Measurements from ENCODE around the gene TBC1D19.
"Not testable (repeated sequence)": the region's sequence is repeated elsewhere in the genome, so short reads cannot be mapped to it uniquely, and the experiment has no call there.

Gene TBC1D19

DNA sequence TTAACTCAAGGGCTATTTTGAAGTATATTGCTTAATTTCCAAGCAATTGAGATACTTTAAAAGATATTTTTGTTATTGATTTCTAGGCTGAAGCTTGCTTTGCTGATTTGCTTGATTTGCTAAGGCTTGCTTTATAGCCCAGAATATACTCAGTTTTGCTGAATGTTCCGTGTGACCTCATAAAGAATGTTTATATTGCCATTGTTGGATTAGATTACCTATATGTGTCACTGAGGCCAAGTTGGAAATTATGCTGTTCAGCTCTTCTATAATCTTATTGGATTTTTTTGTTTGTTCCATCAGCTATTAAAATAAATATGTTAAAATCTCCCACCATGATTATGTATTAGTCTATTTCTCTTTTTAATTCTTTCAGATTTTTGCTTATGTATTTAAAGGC, 13.0 kb downstream of the TBC1D19 start:
- no peak for DNase-seq (ENCODE audit: low read depth)

DNA sequence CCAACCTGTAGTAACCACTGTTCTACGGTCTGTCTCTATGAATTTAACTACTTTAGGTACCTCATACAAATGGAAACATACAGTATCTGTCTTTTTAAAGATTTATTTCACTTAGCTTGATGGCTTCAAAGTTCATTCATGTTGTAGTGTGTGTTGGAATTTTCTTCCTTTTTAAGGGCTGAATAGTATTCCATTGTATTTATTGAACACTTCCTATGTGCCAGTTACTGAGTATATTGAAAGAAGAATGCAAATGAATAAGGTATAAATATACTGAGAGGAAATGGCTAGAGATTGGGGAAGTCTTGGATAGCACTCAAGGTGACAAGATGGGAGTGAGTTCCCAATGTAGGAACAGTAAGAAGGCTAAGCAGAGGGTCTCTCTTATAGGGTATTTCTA, 17.3 kb downstream of the TBC1D19 start:
- DNase-seq (ENCODE audit: low read depth) = no peak

DNA sequence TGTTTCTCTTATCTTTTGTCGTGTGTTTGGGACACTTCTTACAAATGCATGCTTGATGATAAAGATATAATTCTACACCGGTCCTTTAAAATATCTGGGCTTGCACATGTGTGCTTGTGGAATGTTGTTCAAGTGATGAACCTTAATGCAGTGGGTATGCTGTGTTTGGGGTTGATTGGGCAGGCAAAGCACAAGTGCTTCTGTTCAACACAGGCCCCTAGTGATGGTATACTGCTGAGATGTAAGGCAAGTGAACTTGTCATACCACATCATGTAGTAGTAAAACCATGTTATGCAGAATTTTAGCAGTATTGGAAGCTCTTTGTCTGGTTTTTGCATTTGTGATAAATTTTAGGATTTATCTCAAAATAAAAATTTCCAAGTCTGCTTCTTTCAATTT, 23.9 kb downstream of the TBC1D19 start:
- DNase-seq (ENCODE audit: low read depth) = no peak

DNA sequence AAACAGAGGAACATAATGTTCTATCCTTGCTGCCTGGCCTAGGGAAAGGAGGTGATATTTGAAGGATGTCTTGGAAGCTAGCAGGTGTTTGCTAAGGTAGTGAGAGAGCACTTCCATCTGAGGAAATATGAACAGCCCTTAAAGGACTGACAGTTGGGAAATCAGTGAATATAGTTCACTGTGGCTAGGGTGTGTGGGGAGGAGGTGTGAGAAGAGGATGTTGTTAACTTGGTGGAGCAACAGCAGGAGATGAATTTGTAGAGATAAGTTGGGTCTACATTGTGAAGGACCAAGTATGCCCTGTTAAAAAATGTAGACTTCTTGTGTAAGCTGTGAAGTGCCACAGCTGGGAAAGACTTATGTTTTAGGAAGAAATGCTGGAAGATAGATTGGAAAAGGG, 25.5 kb downstream of the TBC1D19 start:
- DNase-seq (ENCODE audit: low read depth) = no peak

DNA sequence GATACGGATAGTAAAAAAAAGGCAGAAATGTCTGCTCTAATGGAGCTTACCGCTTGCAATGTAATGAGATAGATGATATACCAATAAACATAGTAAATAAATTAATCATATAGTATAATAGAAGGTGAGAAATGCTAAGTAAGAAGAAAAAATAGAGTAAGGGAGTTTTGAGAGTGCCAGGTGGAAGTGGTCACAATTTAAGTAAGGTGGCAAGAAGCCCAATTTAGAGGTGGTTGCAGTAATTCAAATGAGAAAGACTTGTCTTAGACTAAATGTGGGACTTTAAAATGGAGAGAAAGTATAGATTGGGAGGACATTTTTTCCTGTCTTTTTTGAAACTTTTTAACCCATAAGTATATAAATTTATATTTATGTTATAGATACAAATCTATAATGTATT, 26.0 kb downstream of the TBC1D19 start:
- no peak for DNase-seq (ENCODE audit: low read depth)

DNA sequence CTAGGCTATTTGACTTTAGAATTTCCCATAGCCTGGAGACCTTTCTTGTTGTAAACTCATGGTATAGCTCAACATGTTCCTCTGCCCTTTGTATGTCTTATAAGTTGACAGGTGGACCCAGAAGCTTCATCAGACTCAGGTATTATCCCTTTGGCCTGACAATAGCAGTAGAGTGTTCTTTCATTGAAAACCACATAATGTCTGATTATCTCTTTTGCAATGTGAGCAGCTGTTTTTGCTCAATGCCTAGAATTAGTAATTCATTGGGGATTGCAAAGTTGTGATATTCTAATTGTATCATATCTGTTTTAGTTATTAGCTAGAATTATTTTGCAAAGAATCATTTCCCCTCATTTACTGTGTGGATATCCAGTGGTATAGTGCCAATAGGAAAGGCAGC, 27.5 kb downstream of the TBC1D19 start:
- no peak for DNase-seq (ENCODE audit: low read depth)

DNA sequence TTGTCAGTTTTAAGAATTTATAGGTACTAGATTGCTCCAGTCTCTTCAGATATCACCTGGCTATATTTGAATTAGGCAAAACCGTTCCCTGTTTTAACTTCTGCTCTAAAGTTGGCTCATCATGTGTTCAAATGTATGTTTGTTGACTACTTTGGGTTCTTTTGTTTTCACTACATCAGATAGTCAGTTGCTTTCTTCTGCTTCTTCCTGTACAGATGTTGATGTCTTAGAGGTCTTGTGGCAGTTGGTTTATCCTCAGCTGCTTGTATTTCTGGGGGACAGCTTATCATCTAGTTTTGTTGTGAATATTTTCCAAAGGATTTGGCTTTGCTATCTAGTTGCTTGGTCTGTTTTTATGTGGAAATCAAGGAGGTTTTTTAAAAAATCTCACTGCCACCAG, 28.0 kb downstream of the TBC1D19 start:
- DNase-seq (ENCODE audit: low read depth) = no peak

DNA sequence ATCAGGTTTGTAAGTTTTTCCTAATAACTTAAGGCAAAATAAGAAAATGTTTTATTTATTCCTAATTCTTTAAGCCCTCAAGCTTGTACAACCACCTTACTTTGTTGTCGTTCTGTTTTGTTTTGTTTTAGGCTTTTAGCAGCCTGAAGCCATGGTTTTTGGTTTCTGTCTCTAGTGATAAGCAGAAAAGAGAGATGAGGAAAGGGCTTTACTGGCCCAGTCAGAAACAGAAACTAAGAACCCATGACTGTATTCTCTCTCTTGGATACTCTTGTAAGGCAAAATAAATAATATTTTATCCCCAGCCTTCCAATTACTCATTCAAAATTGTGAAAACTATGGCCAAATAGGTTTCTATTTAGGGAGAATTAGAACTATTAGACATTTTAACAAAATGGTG, 29.4 kb downstream of the TBC1D19 start:
- no peak for DNase-seq (ENCODE audit: low read depth)

DNA sequence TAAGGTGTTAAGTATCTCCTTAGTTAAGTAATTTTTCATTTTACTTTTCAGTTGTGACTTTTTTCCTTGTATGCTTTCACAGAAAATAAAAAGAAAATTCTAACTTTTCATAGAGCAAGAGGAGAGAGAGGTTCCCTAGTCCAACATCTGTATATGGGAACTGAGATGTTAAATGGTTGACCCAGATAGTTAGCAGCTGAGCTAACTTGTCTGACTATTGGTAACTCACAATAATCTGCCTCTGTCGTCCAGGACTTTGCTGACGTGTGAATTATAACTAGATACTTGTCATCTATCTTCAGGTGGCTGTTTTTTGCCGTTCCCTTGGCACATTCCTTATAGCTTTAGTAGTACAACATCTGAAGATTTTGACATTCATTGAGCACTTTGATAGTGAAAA, 29.9 kb downstream of the TBC1D19 start:
- DNase-seq (ENCODE audit: low read depth) = no peak

DNA sequence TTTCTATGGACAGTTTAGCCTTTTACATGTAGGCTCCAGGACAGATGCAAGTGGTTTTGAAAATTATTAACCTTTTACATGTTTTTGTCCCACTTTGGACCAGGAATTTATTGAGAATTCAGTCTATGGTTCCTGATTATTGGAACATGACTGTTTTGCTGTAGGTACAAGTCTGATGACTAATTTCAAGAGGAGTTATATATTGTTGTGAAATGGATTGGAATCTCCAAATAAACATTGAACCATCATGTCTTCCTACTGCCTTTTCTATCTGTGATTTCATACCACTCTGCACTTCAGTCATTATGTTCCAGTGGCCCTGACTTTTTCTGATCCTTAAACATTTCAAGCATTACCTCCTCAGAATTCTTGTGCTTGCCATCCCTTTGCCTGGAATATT, 35.9 kb downstream of the TBC1D19 start:
- peak; percentile 68 for DNase-seq (ENCODE audit: low read depth)

DNA sequence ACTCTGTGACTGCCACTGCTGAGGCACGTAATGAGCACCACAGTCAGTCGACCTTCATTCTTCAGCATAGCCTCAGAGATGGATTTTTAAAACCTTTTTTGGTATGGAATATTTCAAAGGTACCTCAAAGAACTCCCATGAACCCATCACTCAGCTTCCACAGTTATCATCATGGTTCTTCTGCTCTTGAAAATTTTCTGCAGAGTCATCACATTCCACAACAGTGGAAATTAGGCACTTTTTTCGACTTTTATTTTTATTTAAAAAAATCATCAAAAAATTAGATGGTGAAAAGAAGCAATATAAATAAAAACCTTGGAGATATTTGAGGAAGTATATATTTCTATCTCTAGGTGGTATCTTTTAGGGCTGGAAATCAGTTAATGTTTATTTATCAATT, 37.5 kb downstream of the TBC1D19 start:
- no peak for DNase-seq (ENCODE audit: low read depth)

DNA sequence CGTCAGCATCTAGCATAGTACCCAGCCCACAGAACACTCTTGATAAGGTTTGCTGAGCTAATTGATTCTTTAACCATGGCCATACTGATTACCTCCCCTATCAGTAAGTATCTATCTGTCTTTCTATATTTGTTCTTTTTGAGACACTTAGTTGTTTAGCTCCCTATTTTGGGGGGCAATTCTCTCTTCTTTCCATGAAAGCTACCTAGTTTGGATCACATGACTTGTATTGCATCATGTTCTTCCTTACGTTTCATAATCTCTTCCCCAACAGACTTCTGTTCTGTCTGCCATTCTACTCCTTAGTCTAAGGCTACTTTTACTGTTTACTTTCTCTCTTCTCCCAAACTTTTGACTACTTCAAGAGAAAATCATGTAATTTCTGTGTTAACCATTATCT, 39.0 kb downstream of the TBC1D19 start:
- no peak for DNase-seq (ENCODE audit: low read depth)

DNA sequence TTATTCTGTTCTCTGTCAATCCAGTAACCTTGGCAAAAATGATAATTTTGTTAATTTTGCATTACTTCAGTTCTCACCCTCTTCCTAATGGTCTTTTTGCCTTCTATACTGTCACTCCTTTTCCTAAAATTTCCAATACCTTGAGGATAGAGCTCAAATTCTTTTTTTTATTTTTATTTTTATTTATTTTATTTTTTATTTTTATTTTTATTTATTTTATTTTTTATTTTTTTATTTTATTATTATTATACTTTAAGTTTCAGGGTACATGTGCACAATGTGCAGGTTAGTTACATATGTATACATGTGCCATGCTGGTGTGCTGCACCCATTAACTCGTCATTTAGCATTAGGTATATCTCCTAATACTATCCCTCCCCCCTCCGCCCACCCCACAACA, 42.8 kb downstream of the TBC1D19 start:
- not testable (repeated sequence) for DNase-seq (ENCODE audit: low read depth)

DNA sequence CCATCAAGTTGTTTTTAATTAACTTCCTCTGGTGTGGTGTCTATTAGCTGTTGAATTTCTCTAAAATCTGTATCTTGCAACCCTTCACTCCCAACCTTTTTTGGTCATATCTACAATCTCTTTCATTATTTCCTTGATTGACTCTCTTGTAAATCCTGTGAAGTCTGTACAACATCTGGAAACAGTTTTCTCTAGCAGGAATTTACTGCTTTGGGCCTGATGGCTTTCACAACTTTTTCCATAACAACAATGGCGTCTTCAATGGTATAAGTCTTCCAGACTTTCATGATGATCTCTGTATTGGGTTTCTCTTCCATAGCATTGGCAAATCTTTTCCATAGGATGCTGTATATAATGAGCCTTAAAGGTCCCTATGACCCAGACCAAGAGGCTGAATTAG, 49.0 kb downstream of the TBC1D19 start:
- peak; percentile 52 for DNase-seq (ENCODE audit: low read depth)

DNA sequence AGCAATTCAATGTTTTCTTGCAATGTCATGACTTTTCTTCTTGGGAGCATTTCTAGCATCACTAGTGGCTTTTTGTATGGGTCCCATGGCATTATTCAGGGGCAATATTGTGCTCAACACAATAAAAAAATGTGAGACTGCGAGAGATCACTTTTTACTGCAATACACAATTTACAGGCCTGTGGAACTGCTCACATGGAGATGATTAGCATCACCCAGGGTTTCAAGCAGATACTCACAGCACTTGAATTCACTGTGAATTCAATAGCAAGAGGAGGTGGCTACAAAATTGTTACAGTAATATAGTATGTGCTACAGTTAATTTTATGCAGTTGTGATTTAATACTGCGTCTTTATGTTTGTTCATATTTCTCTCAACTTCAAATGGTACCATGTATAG, 50.4 kb downstream of the TBC1D19 start:
- DNase-seq (ENCODE audit: low read depth) = no peak

DNA sequence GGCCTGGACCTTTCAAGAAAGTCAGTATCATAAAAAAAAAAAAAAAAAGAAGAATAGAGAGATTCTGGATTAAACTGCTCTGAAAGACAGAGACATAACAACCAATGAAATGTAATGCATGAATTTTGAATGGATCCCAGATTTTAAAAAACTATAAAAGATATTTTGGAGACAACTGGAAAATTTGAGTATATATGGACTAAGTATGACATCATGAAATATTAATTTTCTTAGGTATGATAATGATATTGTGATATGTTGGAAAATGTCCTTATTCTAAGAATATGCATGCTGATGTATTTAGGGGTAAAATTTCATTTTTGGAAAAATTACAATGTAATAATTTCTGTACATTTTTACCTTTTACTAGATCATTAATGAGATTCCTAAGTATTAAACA, 52.6 kb downstream of the TBC1D19 start:
- no peak for DNase-seq (ENCODE audit: low read depth)

DNA sequence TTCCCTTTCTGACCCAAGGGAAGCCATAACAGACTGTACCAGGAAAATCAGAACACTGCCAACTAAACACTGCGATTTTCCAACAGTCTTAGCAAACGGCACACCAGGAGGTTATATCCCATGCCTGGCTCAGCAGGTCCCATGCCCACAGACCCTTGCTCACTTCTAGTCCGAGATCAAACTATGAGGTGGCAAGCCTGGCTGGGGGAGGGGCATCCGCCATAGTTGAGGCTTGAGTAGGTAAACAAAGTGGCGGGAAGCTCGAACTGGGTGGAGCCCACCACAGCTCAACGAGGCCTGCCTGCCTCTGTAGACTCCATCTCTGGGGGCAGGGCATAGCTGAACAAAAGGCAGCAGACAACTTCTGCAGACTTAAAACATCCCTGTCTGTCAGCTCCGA, 56.8 kb downstream of the TBC1D19 start:
- DNase-seq (ENCODE audit: low read depth) = not testable (repeated sequence)

DNA sequence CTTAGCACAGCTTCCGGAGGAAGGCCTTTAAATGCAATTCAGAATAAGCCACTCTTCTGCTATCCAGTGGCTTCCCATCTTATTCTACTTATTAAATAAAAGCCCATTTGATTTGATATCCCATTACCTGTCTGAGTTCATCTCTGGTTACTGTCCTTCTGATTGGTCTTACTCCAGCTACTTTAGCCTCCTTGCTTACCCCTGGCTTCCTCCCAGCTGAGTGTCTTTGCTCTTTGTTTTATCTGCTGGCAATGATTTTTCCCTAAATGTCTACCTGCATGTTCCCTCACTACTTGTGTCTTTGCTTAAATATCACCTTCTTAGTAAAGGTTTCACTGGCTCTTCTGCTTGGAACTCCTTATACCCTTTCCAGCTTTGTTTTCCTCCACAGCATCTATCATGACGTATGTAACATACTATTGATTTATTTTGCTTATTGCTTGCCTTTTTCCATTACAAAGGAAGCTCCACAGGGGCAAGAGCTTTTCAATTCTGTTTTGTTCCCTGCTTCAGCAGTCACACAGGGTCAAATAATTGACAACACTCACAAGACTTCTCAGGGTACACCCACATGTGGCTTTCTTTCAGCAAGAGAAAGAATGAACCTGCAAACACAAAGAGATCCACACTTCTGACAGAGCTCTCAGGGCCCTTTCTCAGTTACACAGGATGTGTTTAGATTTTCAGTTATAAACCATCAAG, 63.8 kb downstream of the TBC1D19 start:
- no peak for DNase-seq (ENCODE audit: low read depth)

DNA sequence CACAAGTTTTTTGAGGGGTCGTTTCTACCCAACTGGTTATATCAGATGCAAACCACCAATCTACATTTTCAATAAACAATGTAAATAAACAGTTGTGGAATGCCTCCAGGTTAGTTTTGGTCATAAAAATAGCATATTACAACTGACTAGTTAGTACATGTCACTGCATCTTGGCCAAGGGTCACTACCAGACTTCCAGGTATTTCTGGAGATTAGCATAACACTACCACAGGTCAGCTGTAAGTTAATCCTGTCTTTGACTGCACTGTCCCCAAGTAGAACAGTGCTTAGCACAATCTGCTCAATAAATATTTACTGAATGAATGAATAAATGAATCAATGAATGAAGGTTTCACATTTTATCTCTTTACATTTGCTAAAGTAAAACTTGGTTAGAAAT, 64.4 kb downstream of the TBC1D19 start:
- DNase-seq (ENCODE audit: low read depth) = no peak

DNA sequence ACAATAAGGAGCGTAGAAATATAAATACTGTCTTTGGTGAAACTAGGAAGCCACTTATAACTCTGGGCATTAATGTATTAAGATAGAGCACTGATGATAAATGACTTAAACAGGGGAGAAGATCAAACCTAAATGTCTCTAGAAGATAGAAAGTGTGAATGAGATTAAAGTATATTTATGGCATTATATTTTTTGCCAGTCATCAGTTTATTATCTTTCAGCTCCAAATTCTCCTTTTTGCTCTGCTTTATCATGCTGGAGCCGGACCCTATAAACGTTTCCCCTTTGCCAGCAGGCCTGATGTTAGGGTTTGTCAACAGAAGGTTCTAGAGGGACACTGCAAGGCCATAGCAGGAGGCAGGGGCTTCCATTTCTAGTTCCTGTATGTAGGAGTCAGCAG, 76.4 kb downstream of the TBC1D19 start:
- no peak for DNase-seq (ENCODE audit: low read depth)

DNA sequence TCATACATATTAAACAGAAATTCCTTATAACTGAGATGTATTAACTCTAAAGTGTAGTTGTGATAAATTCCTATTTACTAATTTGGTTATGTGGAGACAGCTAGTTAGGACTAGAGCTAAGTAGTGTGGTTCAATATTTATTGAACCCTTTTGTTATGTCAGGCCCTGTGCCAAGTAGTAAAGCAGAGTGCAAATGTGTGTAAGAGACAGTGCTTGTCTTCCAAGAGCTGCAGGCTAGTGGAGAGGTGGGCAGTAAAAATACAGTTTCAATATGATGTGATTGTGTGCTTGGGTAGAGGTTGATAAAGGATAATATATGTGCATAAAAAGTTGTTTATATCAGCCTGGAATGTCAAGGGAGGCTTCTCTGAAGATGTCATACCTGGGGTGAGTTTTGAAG, 80.0 kb downstream of the TBC1D19 start:
- DNase-seq (ENCODE audit: low read depth) = no peak

DNA sequence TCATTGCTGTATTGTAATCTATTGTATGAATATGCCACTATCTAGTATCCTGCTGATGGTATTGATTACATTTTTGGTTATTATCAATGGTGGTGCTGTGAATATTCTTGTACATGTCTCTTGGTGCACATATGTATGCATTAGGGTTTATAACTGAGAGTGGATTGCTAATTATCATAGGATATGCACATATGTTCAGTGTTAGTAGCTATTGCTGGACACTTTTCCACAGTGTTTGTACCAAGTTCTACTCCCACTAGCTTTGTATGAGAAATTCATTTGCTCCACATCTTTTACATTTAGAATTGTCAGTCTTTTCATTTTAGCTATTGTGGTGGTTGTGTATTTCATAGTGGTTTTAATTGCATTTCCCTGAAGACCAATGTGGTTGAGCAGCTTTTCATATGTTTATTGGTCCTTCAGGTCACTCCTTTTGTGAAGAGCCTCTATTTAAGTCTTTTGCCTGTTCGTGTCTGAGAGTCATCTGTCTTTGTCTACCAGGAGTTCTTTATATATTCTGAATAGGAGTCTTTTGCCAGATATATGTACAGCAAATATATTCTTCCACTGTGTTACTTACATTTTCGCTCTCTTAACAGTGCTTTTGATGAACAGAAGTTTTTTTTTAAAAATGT, 87.1 kb downstream of the TBC1D19 start:
- DNase-seq (ENCODE audit: low read depth) = no peak

DNA sequence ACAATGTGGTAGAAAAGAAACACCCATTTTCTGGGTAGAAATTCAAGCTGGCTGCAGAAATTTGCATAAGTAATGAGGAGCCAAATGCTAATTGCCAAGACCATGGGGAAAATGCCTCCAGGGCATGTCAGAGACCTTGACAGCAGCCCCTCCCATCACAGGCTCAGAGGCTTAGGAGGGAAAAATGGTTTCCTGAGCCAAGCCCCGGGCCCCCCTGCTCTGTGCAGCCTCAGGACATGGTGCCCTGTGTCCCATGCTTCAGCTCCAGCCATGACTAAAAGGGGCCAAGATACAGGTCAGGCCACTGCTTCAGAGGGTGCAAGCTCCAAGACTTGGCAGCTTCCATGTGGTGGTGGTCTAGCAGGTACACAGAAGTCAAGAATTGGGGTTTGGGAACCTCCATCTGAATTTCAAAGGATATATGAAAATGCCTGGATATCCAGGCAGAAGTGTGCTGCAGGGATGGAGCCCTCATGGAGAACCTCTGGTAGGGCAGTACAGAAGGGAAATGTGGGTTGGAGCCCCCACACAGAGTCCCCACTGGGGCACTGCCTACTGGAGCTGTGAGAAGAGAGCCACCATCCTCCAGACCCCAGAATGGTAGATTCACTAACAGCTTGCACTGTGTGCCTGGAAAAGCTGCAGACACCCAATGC, 95.3 kb downstream of the TBC1D19 start:
- not testable (repeated sequence) for DNase-seq (ENCODE audit: low read depth)

DNA sequence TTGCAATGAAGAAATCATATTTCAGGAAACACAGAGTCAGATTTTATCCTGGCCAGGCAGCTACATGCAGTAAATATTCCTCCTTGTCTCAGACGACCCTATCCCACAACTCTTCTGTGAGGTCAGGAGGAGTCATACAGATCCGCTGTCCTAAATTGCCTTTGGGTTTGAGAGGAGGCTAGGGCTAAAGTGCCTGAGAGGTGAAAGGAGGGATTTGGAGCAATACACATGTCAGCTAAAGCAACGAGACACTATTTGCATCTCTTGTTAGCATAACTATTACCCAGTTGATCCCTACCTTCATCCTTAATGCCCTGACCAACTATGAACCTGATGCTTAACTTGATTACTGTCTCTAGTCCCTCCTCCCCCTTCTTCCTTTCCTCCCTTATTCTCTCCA, 98.6 kb downstream of the TBC1D19 start:
- DNase-seq (ENCODE audit: low read depth) = no peak

All from EH (cell line).